ENCODE data around the gene MB.

Gene MB

DNA sequence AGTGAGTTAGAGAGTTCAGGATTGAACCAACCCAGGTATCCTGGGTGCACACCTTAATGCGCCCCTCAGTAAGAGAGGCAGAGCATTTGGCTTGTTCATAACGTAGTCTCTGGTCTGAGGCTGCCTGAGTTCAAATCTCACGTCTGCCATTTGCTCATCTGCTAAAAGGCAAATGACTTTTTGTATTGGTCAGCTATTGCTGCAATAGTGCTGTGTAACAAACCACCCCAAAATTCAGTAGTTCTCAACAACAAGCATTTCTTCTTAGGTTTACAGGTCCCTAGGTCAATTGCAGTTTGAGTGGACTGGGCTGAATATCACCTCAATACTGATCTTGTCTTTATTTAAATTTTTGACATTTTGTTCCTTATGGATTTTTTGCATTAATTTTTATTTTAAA lies 58.4 kb downstream of the MB start:
- no peak overlapping the region for H3K4me3 ChIP-seq (ENCODE audit: low read depth, low read length)
- TF ChIP-seq, protein P1, sequence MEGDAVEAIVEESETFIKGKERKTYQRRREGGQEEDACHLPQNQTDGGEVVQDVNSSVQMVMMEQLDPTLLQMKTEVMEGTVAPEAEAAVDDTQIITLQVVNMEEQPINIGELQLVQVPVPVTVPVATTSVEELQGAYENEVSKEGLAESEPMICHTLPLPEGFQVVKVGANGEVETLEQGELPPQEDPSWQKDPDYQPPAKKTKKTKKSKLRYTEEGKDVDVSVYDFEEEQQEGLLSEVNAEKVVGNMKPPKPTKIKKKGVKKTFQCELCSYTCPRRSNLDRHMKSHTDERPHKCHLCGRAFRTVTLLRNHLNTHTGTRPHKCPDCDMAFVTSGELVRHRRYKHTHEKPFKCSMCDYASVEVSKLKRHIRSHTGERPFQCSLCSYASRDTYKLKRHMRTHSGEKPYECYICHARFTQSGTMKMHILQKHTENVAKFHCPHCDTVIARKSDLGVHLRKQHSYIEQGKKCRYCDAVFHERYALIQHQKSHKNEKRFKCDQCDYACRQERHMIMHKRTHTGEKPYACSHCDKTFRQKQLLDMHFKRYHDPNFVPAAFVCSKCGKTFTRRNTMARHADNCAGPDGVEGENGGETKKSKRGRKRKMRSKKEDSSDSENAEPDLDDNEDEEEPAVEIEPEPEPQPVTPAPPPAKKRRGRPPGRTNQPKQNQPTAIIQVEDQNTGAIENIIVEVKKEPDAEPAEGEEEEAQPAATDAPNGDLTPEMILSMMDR (IDR thresholded peaks at IDR 0.05; ENCODE audit: low read depth, low read length): no peak
- DNase-seq (ENCODE audit: low read depth, low spot score): no peak
- in situ Hi-C loops (cut with HindIII; ENCODE audit: low sequenced_read_pairs): no loop called here

DNA sequence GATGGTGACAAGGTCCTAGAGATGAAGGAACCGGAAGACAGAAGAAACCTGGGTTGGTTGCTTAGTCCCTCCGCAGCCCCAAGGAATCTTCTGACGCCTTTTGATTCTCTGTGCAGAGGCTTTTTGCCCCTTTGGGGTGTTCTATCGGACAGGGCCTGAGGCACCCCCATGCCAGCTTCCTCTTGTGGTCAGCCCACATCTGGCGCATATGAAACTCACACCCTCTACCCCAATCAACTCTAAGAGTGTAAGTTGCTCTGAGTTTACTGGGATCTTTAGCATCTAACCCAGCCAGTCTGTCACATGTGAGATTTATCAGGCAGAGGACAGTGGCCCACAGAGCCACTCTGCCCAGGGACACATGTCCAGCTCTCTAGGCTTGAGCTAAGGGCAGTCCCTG lies 59.1 kb downstream of the MB start:
- TF ChIP-seq, protein P1 (IDR thresholded peaks at IDR 0.05; ENCODE audit: low read depth, low read length): no peak
- in situ Hi-C loops (cut with HindIII; ENCODE audit: low sequenced_read_pairs): no loop called here
- DNase-seq (ENCODE audit: low read depth, low spot score): no peak
- no peak overlapping the region for H3K4me3 ChIP-seq (ENCODE audit: low read depth, low read length)

Data from astrocyte of the spinal cord (primary cell).